T-helper 9 cell (primary cell): ENCODE measurements around the gene STMP1.
"Not testable (repeated sequence)": the region's sequence is repeated elsewhere in the genome, so short reads cannot be mapped to it uniquely, and the experiment has no call there.

Experiments
- DNase-seq: peaks from one replicate; pipeline ENCODE4 v3.0.0-alpha.2; 2020
- total RNA-seq, 2 donors: gene quantifications; one replicate each; lab custom pipeline; 2026; lab: John Stamatoyannopoulos, UW

STMP1 gene
- 15.8 to 15.9 reads per million in 2 donors for total RNA-seq

- peak; percentile 98 for DNase-seq
These were observed at the start of gene STMP1 for GRCh38 chr7:135662373-135663114. Gene STMP1, plus strand, starts transcription at chr7:135662514.

- no peak for DNase-seq
These were observed 46.2 kb upstream of the STMP1 start for GRCh38 chr7:135616136-135616535.

- no peak for DNase-seq
These were observed 44.5 kb upstream of the STMP1 start for GRCh38 chr7:135617781-135618180.

- DNase-seq = no peak
These were observed 43.8 kb upstream of the STMP1 start for GRCh38 chr7:135618510-135618909.

GRCh38 chr7:135620447-135620846 is 41.9 kb upstream of the STMP1 start:
- DNase-seq = no peak

GRCh38 chr7:135620980-135621850 is 41.1 kb upstream of the STMP1 start:
- no peak for DNase-seq

GRCh38 chr7:135634191-135634878 is 28.0 kb upstream of the STMP1 start:
- no peak for DNase-seq

- not testable (repeated sequence) for DNase-seq
These were observed 22.6 kb upstream of the STMP1 start for GRCh38 chr7:135639690-135640089.

- DNase-seq = no peak
These were observed 18.2 kb upstream of the STMP1 start for GRCh38 chr7:135644154-135644553.

GRCh38 chr7:135644729-135645128 is 17.6 kb upstream of the STMP1 start:
- no peak for DNase-seq

- DNase-seq = no peak
These were observed 16.9 kb upstream of the STMP1 start for GRCh38 chr7:135645296-135645904.

GRCh38 chr7:135647755-135648154 is 14.6 kb upstream of the STMP1 start:
- DNase-seq = no peak

GRCh38 chr7:135648235-135648634 is 14.1 kb upstream of the STMP1 start:
- DNase-seq = no peak

- no peak for DNase-seq
These were observed 11.3 kb upstream of the STMP1 start for GRCh38 chr7:135650831-135651573.

GRCh38 chr7:135653340-135654080 is 8.8 kb upstream of the STMP1 start:
- DNase-seq = no peak

- no peak for DNase-seq
These were observed 3.8 kb upstream of the STMP1 start for GRCh38 chr7:135658564-135658963.

- no peak for DNase-seq
These were observed 3.0 kb upstream of the STMP1 start for GRCh38 chr7:135659159-135659846.

GRCh38 chr7:135661311-135662122 is 797 bp upstream of the STMP1 start:
- no peak for DNase-seq

- DNase-seq = no peak
These were observed 266 bp upstream of the STMP1 start for GRCh38 chr7:135662123-135662372.

- no peak for DNase-seq
These were observed 1.8 kb downstream of the STMP1 start for GRCh38 chr7:135664046-135664589.
